Gastroesophageal sphincter (tissue), 3 donors: ENCODE results near the gene MRPL49.

Source experiments
- CTCF ChIP-seq, 4 experiments: fragments of 200-600 bp in 2 of 4; fragments of 450-650 bp in 2 of 4; sonication (generic) in 1 of 4; IDR thresholded peaks; one replicate each; pipeline ENCODE4 v1.5.1; 2017 to 2019; ENCODE audit warnings: antibody characterized with exemption in 4 of 4, mild to moderate bottlenecking in 2 of 4, moderate library complexity in 2 of 4
- POLR2A ChIP-seq, 2 donors: fragments of 450-650 bp; IDR thresholded peaks; one replicate each; pipeline ENCODE4 v1.6.1; 2017; ENCODE audit warnings: antibody characterized with exemption in 2 of 2, mild to moderate bottlenecking in 2 of 2, moderate library complexity in 1 of 2
- POLR2AphosphoS5 ChIP-seq: sonication (generic); formaldehyde crosslinking; IDR thresholded peaks from one replicate; pipeline ENCODE4 v1.6.1; 2017; ENCODE audit warnings: antibody characterized with exemption

- TF ChIP-seq CTCF (IDR thresholded peaks at IDR 0.05) = no peak
- TF ChIP-seq POLR2AphosphoS5 = no peak
- TF ChIP-seq POLR2A (IDR thresholded peaks at IDR 0.05) = no peak
Measured at GRCh38 chr11:65095427-65095826, 26.7 kb upstream of the MRPL49 start.
